GM12801 (cell line): ENCODE results near the gene NQO2.

Experiments used
- CTCF ChIP-seq: IDR thresholded peaks from one replicate; pipeline ENCODE4 v1.5.1; 2011; ENCODE audit warnings: control low read depth; ENCODE audit not compliant: insufficient read length; ENCODE audit errors: extremely low read depth

NQO2 gene

GRCh38 chr6:3039384-3039783 lies 39.7 kb downstream of the NQO2 start:
- TF ChIP-seq CTCF: no peak

- no peak for TF ChIP-seq CTCF
Measured at GRCh38 chr6:3041147-3041546, 41.5 kb downstream of the NQO2 start.

GRCh38 chr6:3041606-3042005 lies 41.9 kb downstream of the NQO2 start:
- no peak for TF ChIP-seq CTCF

- no peak for TF ChIP-seq CTCF
Measured at GRCh38 chr6:3045369-3045768, 45.7 kb downstream of the NQO2 start.

GRCh38 chr6:3045777-3046176 lies 46.1 kb downstream of the NQO2 start:
- TF ChIP-seq CTCF: no peak

GRCh38 chr6:3046295-3046694 lies 46.6 kb downstream of the NQO2 start:
- TF ChIP-seq CTCF: no peak

- TF ChIP-seq CTCF: no peak
Measured at GRCh38 chr6:3052481-3053230, 53.0 kb downstream of the NQO2 start.
